ENCODE results near the gene ABCD4.

DNA sequence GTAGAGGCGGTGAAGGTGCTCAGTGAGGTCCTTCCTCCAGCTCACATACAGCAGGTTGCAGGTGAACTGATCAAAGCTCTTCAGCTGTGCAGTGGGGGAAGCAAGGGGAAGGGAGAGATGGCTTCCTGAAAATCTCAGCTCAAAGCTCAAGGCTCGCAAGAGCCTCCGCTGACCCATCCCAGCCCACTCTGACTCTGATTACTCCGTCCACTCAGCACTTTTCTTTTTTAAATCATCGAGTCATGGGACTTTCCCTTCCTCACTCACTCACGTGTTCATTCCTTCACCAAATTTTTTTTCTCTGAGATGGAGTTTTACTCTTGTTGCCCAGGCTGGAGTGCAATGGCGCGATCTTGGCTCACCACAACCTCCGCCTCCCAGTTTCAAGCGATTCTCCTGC, 4.7 kb downstream of the ABCD4 start:
- TF ChIP-seq, protein P1, sequence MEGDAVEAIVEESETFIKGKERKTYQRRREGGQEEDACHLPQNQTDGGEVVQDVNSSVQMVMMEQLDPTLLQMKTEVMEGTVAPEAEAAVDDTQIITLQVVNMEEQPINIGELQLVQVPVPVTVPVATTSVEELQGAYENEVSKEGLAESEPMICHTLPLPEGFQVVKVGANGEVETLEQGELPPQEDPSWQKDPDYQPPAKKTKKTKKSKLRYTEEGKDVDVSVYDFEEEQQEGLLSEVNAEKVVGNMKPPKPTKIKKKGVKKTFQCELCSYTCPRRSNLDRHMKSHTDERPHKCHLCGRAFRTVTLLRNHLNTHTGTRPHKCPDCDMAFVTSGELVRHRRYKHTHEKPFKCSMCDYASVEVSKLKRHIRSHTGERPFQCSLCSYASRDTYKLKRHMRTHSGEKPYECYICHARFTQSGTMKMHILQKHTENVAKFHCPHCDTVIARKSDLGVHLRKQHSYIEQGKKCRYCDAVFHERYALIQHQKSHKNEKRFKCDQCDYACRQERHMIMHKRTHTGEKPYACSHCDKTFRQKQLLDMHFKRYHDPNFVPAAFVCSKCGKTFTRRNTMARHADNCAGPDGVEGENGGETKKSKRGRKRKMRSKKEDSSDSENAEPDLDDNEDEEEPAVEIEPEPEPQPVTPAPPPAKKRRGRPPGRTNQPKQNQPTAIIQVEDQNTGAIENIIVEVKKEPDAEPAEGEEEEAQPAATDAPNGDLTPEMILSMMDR (IDR thresholded peaks at IDR 0.05): no peak
- TF ChIP-seq POLR2A (IDR thresholded peaks at IDR 0.05): no peak

Data from body of pancreas (tissue), 4 donors.